ENCODE measurements around the gene ZCCHC9.
"Not testable (repeated sequence)": the region's sequence is repeated elsewhere in the genome, so short reads cannot be mapped to it uniquely, and the experiment has no call there.

ZCCHC9 gene

DNA sequence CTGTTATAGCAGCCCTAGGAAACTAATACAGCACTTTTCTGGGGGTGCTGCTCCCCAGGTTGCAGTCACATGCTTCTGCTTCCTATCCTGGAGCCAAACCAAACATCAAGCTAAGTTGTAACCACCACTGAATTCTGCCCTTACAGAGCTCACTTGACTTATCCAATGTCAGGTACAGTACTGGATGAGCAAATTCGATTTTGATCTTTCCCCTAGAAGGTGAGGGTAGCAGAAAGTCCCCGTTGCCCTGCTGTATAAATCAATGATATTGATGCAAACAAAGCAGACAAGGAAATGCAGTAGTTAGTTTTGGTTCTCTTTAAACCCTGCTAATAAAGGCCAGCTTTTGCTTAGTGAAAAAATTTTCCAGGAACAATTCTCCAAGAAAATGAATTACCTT is 36.4 kb downstream of the ZCCHC9 start:
- no peak overlapping the region for H3K4me3 ChIP-seq (ENCODE audit: low read depth, low read length)
- DNase-seq (ENCODE audit: low read depth): no peak
- TF ChIP-seq, protein P1, sequence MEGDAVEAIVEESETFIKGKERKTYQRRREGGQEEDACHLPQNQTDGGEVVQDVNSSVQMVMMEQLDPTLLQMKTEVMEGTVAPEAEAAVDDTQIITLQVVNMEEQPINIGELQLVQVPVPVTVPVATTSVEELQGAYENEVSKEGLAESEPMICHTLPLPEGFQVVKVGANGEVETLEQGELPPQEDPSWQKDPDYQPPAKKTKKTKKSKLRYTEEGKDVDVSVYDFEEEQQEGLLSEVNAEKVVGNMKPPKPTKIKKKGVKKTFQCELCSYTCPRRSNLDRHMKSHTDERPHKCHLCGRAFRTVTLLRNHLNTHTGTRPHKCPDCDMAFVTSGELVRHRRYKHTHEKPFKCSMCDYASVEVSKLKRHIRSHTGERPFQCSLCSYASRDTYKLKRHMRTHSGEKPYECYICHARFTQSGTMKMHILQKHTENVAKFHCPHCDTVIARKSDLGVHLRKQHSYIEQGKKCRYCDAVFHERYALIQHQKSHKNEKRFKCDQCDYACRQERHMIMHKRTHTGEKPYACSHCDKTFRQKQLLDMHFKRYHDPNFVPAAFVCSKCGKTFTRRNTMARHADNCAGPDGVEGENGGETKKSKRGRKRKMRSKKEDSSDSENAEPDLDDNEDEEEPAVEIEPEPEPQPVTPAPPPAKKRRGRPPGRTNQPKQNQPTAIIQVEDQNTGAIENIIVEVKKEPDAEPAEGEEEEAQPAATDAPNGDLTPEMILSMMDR (IDR thresholded peaks at IDR 0.05; ENCODE audit: control insufficient read depth, extremely low read depth, insufficient read depth): no peak

DNA sequence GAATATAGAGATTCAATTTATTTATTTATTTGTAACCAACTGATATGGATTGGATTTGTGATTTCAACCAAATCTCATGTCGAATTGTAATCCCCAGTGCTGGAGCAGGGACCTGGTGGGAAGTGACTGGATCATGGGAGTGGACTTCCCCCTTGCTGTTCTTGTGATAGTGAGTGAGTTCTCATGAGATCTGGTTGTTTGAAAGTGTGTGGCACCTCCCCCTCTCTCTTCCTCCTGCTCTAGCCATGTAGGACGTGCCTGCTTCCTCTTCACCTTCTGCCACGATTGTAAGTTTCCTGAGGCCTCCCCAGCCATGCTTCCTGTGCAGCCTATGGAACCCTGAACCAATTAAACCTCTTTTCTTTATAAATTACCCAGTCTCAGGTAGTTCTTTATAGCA is 36.8 kb downstream of the ZCCHC9 start:
- DNase-seq (ENCODE audit: low read depth); H3K4me3 ChIP-seq (ENCODE audit: low read depth, low read length): not testable (repeated sequence)

DNA sequence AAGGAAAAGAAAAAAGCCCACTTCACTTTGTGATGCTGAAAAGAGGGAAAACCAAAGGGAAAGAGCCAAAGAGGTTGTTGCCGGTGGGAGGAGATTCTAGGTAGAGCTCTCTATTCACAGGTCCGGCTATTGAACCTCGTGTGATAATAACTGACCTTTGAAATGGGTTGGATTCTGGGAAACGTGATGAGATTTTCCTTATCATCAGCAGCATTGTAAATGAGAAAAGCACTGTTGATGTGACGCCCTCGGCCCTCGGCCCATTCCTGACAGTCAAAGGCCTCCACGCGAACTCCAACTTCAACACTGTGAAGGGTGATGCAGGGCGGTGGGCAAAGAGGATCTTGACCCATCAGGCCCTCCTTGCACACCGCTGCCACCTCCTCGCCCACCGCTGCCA is 43.3 kb downstream of the ZCCHC9 start:
- TF ChIP-seq, protein P1 (IDR thresholded peaks at IDR 0.05; ENCODE audit: control insufficient read depth, extremely low read depth, insufficient read depth): no peak
- H3K4me3 ChIP-seq (ENCODE audit: low read depth, low read length): no peak overlapping the region
- no peak for DNase-seq (ENCODE audit: low read depth)

DNA sequence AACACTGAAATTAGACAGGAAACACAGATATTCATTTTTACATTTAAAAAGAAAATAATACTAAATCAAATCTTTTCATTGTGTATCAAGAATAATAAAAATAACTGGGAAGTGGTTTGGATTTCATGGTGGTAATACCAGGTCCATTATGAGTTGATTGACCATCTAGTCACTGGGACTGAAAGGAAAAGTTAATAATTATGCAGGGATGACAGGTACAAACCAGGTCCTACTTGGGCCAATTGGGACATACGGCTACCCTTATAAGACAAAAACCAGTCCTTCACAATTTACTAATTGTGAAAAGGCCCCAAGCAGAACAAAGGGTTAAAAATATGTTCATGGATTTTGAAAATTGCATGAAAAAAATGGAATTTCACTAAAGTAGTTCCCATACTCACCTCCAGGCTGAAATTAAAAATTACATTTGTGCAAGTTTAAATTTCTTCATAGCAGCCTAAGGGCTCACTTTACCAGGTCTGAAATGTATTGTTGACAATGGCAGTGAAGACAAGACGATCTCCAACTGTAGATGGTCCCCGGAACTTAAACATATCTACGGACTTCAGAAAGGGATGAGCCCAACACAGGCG is 44.1 kb downstream of the ZCCHC9 start:
- TF ChIP-seq, protein P1 (IDR thresholded peaks at IDR 0.05; ENCODE audit: control insufficient read depth, extremely low read depth, insufficient read depth): no peak

DNA sequence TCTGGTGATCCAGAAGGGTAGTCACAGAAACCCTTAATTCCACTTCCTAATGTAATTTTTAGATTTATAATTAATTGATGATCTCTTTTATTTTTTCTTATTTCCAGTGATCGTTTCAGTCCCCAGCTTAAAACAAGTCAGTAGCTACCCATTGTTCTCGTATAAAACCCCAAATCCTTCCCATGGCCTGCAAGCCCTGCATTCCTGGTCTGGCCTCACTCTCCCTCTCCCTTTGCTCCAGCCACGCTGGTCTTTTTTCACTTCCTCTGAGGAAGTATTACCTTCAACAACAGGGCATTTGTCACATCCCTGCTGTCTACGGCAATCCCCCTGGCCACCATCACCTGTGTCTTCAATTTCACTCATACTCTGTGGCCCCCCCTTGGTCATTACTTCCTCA is 47.8 kb downstream of the ZCCHC9 start:
- TF ChIP-seq, protein P1 (IDR thresholded peaks at IDR 0.05; ENCODE audit: control insufficient read depth, extremely low read depth, insufficient read depth): no peak

More for the DNA sequence above, 44.1 kb downstream of the ZCCHC9 start:
- H3K4me3 ChIP-seq (ENCODE audit: low read depth, low read length): no peak overlapping the region
- no peak for DNase-seq (ENCODE audit: low read depth)

DNA sequence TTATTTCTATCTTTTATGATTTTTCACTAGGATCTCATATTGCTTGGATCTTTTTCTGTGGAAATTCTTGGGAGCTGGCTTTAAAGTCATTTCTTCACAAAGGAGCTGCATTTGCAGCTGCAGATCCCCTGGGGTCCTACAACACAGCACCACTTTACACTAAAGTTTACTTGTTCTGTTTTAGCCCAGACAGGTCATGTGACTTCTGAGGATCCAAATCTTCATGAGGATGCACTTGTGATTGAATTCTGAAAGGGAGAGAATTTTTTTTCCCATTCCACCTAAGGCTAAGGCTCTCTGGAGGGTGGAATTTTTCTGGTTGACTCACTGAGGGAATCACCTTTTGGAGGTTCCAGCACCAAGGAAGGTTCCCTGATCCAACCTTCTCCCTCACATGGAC is 49.1 kb downstream of the ZCCHC9 start:
- no peak for DNase-seq (ENCODE audit: low read depth)
- TF ChIP-seq, protein P1 (IDR thresholded peaks at IDR 0.05; ENCODE audit: control insufficient read depth, extremely low read depth, insufficient read depth): no peak
- no peak overlapping the region for H3K4me3 ChIP-seq (ENCODE audit: low read depth, low read length)

More for the DNA sequence above, 47.8 kb downstream of the ZCCHC9 start:
- H3K4me3 ChIP-seq (ENCODE audit: low read depth, low read length): no peak overlapping the region
- no peak for DNase-seq (ENCODE audit: low read depth)

DNA sequence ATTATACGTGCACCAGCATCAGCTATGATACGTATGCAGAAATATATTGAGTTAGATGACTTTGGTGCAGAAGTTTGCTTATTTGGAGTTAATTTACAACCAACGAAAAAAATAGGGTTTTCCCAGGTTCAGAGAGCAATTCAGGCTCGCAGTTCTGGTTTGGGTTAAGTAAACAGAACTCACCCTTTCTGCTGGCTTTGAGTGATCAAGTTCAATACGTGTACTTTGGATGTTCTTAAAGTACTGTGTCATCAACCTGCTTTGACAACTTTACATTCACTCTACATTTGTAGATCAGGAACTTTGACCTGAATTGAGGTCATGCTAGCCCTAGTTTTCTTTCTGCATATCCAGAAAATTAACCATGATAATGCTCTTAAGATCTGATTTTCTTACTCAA is 51.8 kb downstream of the ZCCHC9 start:
- no peak for DNase-seq (ENCODE audit: low read depth)
- TF ChIP-seq, protein P1 (IDR thresholded peaks at IDR 0.05; ENCODE audit: control insufficient read depth, extremely low read depth, insufficient read depth): no peak
- H3K4me3 ChIP-seq (ENCODE audit: low read depth, low read length): no peak overlapping the region
